ENCODE data around the gene CDON. TPM values are rescaled to one million over a fixed set of nuclear protein-coding genes. Genes with fewer than 3 reads are reported as not detected.

Gene CDON, protein sequence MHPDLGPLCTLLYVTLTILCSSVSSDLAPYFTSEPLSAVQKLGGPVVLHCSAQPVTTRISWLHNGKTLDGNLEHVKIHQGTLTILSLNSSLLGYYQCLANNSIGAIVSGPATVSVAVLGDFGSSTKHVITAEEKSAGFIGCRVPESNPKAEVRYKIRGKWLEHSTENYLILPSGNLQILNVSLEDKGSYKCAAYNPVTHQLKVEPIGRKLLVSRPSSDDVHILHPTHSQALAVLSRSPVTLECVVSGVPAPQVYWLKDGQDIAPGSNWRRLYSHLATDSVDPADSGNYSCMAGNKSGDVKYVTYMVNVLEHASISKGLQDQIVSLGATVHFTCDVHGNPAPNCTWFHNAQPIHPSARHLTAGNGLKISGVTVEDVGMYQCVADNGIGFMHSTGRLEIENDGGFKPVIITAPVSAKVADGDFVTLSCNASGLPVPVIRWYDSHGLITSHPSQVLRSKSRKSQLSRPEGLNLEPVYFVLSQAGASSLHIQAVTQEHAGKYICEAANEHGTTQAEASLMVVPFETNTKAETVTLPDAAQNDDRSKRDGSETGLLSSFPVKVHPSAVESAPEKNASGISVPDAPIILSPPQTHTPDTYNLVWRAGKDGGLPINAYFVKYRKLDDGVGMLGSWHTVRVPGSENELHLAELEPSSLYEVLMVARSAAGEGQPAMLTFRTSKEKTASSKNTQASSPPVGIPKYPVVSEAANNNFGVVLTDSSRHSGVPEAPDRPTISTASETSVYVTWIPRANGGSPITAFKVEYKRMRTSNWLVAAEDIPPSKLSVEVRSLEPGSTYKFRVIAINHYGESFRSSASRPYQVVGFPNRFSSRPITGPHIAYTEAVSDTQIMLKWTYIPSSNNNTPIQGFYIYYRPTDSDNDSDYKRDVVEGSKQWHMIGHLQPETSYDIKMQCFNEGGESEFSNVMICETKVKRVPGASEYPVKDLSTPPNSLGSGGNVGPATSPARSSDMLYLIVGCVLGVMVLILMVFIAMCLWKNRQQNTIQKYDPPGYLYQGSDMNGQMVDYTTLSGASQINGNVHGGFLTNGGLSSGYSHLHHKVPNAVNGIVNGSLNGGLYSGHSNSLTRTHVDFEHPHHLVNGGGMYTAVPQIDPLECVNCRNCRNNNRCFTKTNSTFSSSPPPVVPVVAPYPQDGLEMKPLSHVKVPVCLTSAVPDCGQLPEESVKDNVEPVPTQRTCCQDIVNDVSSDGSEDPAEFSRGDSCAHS (N-terminal part only)
- total RNA-seq (10 to 100 TPM; 10.7 to 16.3 TPM), polyA plus RNA-seq (ENCODE audit: insufficient read length in 6 of 6) (10 to 100 TPM in 4 of 6 donors, 1 to 10 TPM in 2; 8.6 to 13.0 (median 11.1) TPM)
- long read RNA-seq, donor 1 = 0 reads
- long read RNA-seq, donor 2 = 0 reads
- long read RNA-seq, donor 3 = 0 reads
- long read RNA-seq, donor 4 = 0 reads
- long read RNA-seq, donor 5 = 0 reads
- long read RNA-seq, donor 6 = 0 reads
- long read RNA-seq, donor 7 = 0 reads
- long read RNA-seq, donor 8 = 0 reads
- long read RNA-seq, donor 9 = 0 reads
- long read RNA-seq, donor 10 = 0 reads
- long read RNA-seq, donor 11 = 0 reads
- long read RNA-seq, donor 12 = 0 reads

GRCh38 chr11:126062679-126063506, at the start of gene CDON:
CDON (minus strand) TSS chr11:126062866; CDS start chr11:126023476, 39,390 bp downstream.
- Histone ChIP-seq H3K4me3 (peak within 1 kb of the TSS; percentile 50 to 57), H3K4me1 (no peaks in the 10 kb centered on the region), H3K27ac (peak within 1 kb of the TSS; percentile 68 to 83), H3K9me3 (no peaks in the 10 kb centered on the region), H3K36me3 (no peaks in the 10 kb centered on the region), H3K27me3 (peaks cover 0 to 59% of the 10 kb centered on the region in 2 donors)
- TF ChIP-seq, protein P1, sequence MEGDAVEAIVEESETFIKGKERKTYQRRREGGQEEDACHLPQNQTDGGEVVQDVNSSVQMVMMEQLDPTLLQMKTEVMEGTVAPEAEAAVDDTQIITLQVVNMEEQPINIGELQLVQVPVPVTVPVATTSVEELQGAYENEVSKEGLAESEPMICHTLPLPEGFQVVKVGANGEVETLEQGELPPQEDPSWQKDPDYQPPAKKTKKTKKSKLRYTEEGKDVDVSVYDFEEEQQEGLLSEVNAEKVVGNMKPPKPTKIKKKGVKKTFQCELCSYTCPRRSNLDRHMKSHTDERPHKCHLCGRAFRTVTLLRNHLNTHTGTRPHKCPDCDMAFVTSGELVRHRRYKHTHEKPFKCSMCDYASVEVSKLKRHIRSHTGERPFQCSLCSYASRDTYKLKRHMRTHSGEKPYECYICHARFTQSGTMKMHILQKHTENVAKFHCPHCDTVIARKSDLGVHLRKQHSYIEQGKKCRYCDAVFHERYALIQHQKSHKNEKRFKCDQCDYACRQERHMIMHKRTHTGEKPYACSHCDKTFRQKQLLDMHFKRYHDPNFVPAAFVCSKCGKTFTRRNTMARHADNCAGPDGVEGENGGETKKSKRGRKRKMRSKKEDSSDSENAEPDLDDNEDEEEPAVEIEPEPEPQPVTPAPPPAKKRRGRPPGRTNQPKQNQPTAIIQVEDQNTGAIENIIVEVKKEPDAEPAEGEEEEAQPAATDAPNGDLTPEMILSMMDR (IDR thresholded peaks at IDR 0.05) = no peak
- ATAC-seq = peak; percentile 96
- intact Hi-C loops (cut with DNase I) = no loop called here
- peak; percentile 87 to 96 (median 92) for DNase-seq

DNA sequence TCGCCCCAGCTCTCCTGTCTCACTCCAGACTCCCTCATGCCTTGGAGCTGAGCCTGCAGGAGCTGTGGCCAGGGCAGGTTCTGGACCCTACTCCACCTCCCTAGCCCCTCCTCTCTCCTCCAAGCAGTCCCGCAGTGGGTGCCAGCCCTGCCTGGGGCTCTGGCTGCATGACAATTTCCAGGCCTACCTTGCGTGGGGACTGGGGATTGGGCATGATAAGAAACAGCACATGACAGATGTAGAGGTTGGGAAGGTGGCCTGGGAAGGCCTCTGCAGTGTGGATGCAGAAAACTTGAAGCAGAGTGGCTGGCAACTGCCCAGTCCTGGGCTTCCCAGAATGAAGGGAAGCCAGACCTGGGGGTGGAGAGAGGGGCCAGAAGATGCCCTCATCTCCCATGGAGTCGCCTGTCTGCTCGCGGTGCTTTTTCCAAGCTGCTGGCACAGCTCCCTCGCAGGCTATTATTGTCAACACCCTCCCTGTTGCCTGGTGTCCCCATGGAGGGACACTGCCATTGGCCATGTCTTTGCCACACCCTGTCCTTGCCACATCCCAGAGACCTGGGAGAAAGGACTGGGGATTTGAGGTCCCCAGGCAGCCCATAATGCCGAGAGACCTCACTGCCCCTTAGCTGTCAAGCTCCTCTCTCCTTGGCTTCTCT, 48.9 kb upstream of the CDON start:
- DNase-seq (no peak), ATAC-seq (no peak)
- Histone ChIP-seq H3K27ac (no peak overlapping the region), H3K9me3 (no peaks in the 10 kb centered on the region), H3K4me1 (peaks cover 22 to 29% of the 10 kb centered on the region in 2 donors), H3K27me3 (no peaks in the 10 kb centered on the region), H3K4me3 (no peak overlapping the region), H3K36me3 (no peaks in the 10 kb centered on the region)
- TF ChIP-seq, protein P1 (IDR thresholded peaks at IDR 0.05) = no peak
- intact Hi-C loops (cut with DNase I) = no loop called here

DNA sequence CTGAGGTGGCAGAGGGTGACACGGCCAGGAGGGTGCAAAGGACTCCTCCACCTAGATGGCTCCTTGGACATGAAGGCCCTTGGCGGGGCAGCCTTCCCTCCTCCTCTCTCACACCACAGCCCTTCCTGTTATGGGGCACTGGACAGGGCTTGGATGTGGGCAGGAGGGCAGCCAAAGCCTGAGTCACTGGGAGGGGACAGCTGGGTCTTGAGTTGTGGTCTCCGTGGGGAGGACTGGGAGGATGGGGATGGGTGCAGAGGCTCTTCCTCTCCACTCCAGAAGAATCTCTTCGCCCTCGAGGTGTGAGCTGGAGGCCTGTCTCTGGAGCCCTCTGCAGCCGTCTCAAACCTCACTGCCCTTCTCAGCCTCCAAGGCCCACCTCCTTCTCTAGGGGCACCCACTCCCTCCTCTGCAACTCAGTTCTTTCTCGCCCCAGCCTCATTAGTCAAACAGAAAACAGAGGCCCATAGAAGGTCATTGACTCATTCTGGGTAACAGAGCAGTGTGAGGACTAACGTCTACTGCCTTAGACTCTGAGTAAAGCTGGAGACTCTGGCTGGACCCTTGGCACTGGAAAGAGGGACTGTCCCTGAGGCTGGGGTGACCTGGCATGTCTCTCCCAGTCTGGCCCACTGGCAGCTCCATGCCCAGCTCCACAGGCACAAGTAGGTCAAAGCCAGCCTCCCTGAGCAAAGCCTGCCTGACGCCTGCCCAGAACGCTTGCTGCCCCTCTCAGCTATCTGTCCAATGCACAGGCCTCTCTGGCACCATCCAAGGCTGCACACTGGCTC, 47.5 kb upstream of the CDON start:
- Histone ChIP-seq H3K4me3 (no peak overlapping the region), H3K36me3 (no peaks in the 10 kb centered on the region), H3K9me3 (no peaks in the 10 kb centered on the region), H3K4me1 (peaks cover 11 to 16% of the 10 kb centered on the region in 2 donors), H3K27ac (no peak overlapping the region), H3K27me3 (no peaks in the 10 kb centered on the region)
- no peak for DNase-seq
- ATAC-seq = no peak
- intact Hi-C loops (cut with DNase I) = no loop called here
- TF ChIP-seq, protein P1 (IDR thresholded peaks at IDR 0.05) = no peak

Measured in left lung (tissue), 14 donors.